ENCODE measurements around the gene SCD. TPM values are rescaled to one million over a fixed set of nuclear protein-coding genes. Genes with fewer than 3 reads are reported as not detected.

SCD gene
- total and polyA plus RNA-seq, 2 experiments from 2014 or later, result 325 to 816 TPM

- peaks cover 92% of the 10 kb centered on the region for H4K20me1 ChIP-seq (replicated peaks; ENCODE audit: insufficient read depth)
- no peak for TF ChIP-seq EZH2phosphoT487 (IDR thresholded peaks at IDR 0.05; ENCODE audit: unreplicated experiment)
- no peak for TF ChIP-seq ZNF462 (CRISPR knock-in tag; IDR thresholded peaks at IDR 0.05)
- TF ChIP-seq ETS1 (IDR thresholded peaks at IDR 0.05), result no peak
- no peak for TF ChIP-seq CREB1 (CRISPR knock-in tag; IDR thresholded peaks at IDR 0.05; ENCODE audit: low read depth)
- no peak for TF ChIP-seq ZNF331 (CRISPR knock-in tag; IDR thresholded peaks at IDR 0.05; ENCODE audit: low read depth)
- H3K36me3 ChIP-seq (ENCODE audit: insufficient read depth), result peaks cover 97% of the 10 kb centered on the region
- Mint-ChIP-seq H3K9me3 (no peaks in the 10 kb centered on the region), H3K27me3 (ENCODE audit: insufficient read depth, low read depth, poor library complexity) (peaks cover 2% of the 10 kb centered on the region), H3K27ac (no peak overlapping the region), H3K36me3 (ENCODE audit: low read depth) (peaks cover 94% of the 10 kb centered on the region), H3K4me3 (no peak overlapping the region), H3K4me1 (peaks cover 59% of the 10 kb centered on the region)
- peak overlapping the region; percentile 71; the same call in 1 of the 2 replicates for H3K27ac ChIP-seq (ENCODE audit: low read depth)
- H3K27me3 ChIP-seq (ENCODE audit: insufficient read depth), result no peaks in the 10 kb centered on the region
- DNase-seq (ENCODE audit: low spot score) (no peak), ATAC-seq (no peak)
- no peak overlapping the region for H3K4me3 ChIP-seq
- H3K79me2 ChIP-seq (replicated peaks; ENCODE audit: insufficient read depth), result peaks cover 90% of the 10 kb centered on the region
- no peak overlapping the region for H3K4me2 ChIP-seq
- H3K9me2 ChIP-seq (ENCODE audit: insufficient read depth), result no peaks in the 10 kb centered on the region
- H3F3A ChIP-seq (replicated peaks; ENCODE audit: low read depth), result peaks cover 66% of the 10 kb centered on the region
- peaks cover 73% of the 10 kb centered on the region for H3K4me1 ChIP-seq (ENCODE audit: insufficient read depth)
- H2AFZ ChIP-seq, result no peak overlapping the region
Measured at GRCh38 chr10:100355086-100355485, 8.1 kb downstream of the SCD start.

Measured in GM23338 (cell line).